Loucy (cell line): ENCODE data around the gene POLR3A.

Experiments used
- H2AFZ ChIP-seq: fragments of 200-600 bp; sonication (generic); 2 replicates; pipeline ENCODE4 v1.6.0; 2016; ENCODE audit warnings: antibody characterized with exemption, mild to moderate bottlenecking, low read length, moderate library complexity
- H3F3A ChIP-seq: fragments of 200-600 bp; 2 replicates; pipeline ENCODE4 v1.6.0; 2016; ENCODE audit warnings: antibody characterized with exemption, low read depth, mild to moderate bottlenecking
- H3K27me3 ChIP-seq: fragments of 200-600 bp; sonication (generic); 2 replicates; pipeline ENCODE4 v1.6.1; 2014; ENCODE audit warnings: low read length, mild to moderate bottlenecking; ENCODE audit not compliant: insufficient read depth, poor library complexity, severe bottlenecking
- H3K36me3 ChIP-seq: fragments of 200-600 bp; sonication (generic); 2 replicates; pipeline ENCODE4 v1.6.1; 2016; ENCODE audit warnings: low read length; ENCODE audit not compliant: insufficient read depth
- H3K4me1 ChIP-seq: fragments of 200-600 bp; sonication (generic); 2 replicates; pipeline ENCODE4 v1.5.1; 2014; ENCODE audit warnings: low read length, mild to moderate bottlenecking; ENCODE audit not compliant: insufficient read depth, poor library complexity, severe bottlenecking
- H3K4me2 ChIP-seq: fragments of 200-600 bp; sonication (generic); 2 replicates; pipeline ENCODE4 v1.6.0; 2014; ENCODE audit warnings: antibody characterized with exemption, low read length, low read depth, mild to moderate bottlenecking; ENCODE audit not compliant: poor library complexity, severe bottlenecking
- H3K4me3 ChIP-seq: fragments of 200-600 bp; sonication (generic); 2 replicates; pipeline ENCODE4 v1.5.1; 2014; ENCODE audit warnings: low read length, mild to moderate bottlenecking, mixed read lengths; ENCODE audit not compliant: poor library complexity, severe bottlenecking
- H3K79me2 ChIP-seq: fragments of 200-600 bp; sonication (generic); 2 replicates; pipeline ENCODE4 v1.6.1; 2014; ENCODE audit warnings: low read length; ENCODE audit not compliant: insufficient read depth
- H3K9ac ChIP-seq: fragments of 200-600 bp; sonication (generic); 2 replicates; pipeline ENCODE4 v1.6.0; 2014; ENCODE audit warnings: mild to moderate bottlenecking, low read depth, low read length, moderate library complexity; ENCODE audit not compliant: poor library complexity, severe bottlenecking
- H3K9me2 ChIP-seq: fragments of 200-600 bp; sonication (generic); replicated peaks from 2 replicates; pipeline ENCODE4 v1.6.1; 2016; ENCODE audit warnings: low read depth, low read length, mixed read lengths
- H3K9me3 ChIP-seq: fragments of 200-600 bp; sonication (generic); 2 replicates; pipeline ENCODE4 v1.6.1; 2014; ENCODE audit warnings: mild to moderate bottlenecking, antibody characterized with exemption, low read length, low read depth; ENCODE audit not compliant: insufficient read depth
- H4K20me1 ChIP-seq: fragments of 200-600 bp; sonication (generic); 2 replicates; pipeline ENCODE4 v1.6.0; 2014; ENCODE audit warnings: antibody characterized with exemption, low read length, mild to moderate bottlenecking; ENCODE audit not compliant: insufficient read depth, poor library complexity, severe bottlenecking
- EZH2phosphoT487 ChIP-seq: fragments of 200-600 bp; IDR thresholded peaks from 2 replicates; pipeline ENCODE4 v1.6.1; 2018; ENCODE audit warnings: antibody characterized with exemption, mild to moderate bottlenecking, moderate library complexity, borderline replicate concordance
- TF ChIP-seq, protein P1 (sequence below): fragments of 200-600 bp; sonication (generic); conservative IDR thresholded peaks from 2 replicates; pipeline ENCODE4 v1.5.1; 2014; ENCODE audit warnings: mild to moderate bottlenecking, antibody characterized with exemption, low read length

POLR3A gene

GRCh38 chr10:78046711-78047269 lies 17.5 kb upstream of the POLR3A start:
- no peak overlapping the region for H3K4me2 ChIP-seq
- H4K20me1 ChIP-seq: peaks cover 9% of the 10 kb centered on the region
- H3K36me3 ChIP-seq: peaks cover 14% of the 10 kb centered on the region; the same call in 1 of the 2 replicates
- H3K79me2 ChIP-seq: peaks cover 6% of the 10 kb centered on the region; the same call in 1 of the 2 replicates
- no peaks in the 10 kb centered on the region for H3K9me2 ChIP-seq
- peaks cover 6% of the 10 kb centered on the region for H3K4me1 ChIP-seq
- H3F3A ChIP-seq: peaks cover 9% of the 10 kb centered on the region; the same call in 1 of the 2 replicates
- TF ChIP-seq, protein P1, sequence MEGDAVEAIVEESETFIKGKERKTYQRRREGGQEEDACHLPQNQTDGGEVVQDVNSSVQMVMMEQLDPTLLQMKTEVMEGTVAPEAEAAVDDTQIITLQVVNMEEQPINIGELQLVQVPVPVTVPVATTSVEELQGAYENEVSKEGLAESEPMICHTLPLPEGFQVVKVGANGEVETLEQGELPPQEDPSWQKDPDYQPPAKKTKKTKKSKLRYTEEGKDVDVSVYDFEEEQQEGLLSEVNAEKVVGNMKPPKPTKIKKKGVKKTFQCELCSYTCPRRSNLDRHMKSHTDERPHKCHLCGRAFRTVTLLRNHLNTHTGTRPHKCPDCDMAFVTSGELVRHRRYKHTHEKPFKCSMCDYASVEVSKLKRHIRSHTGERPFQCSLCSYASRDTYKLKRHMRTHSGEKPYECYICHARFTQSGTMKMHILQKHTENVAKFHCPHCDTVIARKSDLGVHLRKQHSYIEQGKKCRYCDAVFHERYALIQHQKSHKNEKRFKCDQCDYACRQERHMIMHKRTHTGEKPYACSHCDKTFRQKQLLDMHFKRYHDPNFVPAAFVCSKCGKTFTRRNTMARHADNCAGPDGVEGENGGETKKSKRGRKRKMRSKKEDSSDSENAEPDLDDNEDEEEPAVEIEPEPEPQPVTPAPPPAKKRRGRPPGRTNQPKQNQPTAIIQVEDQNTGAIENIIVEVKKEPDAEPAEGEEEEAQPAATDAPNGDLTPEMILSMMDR: no peak
- no peak for TF ChIP-seq EZH2phosphoT487
- H3K9me3 ChIP-seq: no peaks in the 10 kb centered on the region
- no peak overlapping the region for H3K9ac ChIP-seq
- H3K4me3 ChIP-seq: no peak overlapping the region
- no peak overlapping the region for H2AFZ ChIP-seq
- no peaks in the 10 kb centered on the region for H3K27me3 ChIP-seq

- H3K9ac ChIP-seq: no peak overlapping the region
- H3K9me2 ChIP-seq: no peaks in the 10 kb centered on the region
- no peaks in the 10 kb centered on the region for H3K27me3 ChIP-seq
- peaks cover 15% of the 10 kb centered on the region for H3K4me1 ChIP-seq
- no peak for TF ChIP-seq EZH2phosphoT487
- TF ChIP-seq, protein P1: no peak
- H2AFZ ChIP-seq: no peak overlapping the region
- peaks cover 18% of the 10 kb centered on the region for H4K20me1 ChIP-seq
- H3K36me3 ChIP-seq: peaks cover 24% of the 10 kb centered on the region; the same call in 1 of the 2 replicates
- H3K4me2 ChIP-seq: no peak overlapping the region
- H3F3A ChIP-seq: peaks cover 15% of the 10 kb centered on the region; the same call in 1 of the 2 replicates
- no peaks in the 10 kb centered on the region for H3K9me3 ChIP-seq
- no peak overlapping the region for H3K4me3 ChIP-seq
- H3K79me2 ChIP-seq: peaks cover 16% of the 10 kb centered on the region
Observed at GRCh38 chr10:78045856-78046255, 16.5 kb upstream of the POLR3A start.

GRCh38 chr10:78045237-78045636 lies 15.9 kb upstream of the POLR3A start:
- no peak overlapping the region for H2AFZ ChIP-seq
- no peaks in the 10 kb centered on the region for H3K9me3 ChIP-seq
- peaks cover 15% of the 10 kb centered on the region; the same call in 1 of the 2 replicates for H3F3A ChIP-seq
- H3K4me2 ChIP-seq: no peak overlapping the region
- H3K27me3 ChIP-seq: no peaks in the 10 kb centered on the region
- peaks cover 22% of the 10 kb centered on the region for H3K79me2 ChIP-seq
- TF ChIP-seq EZH2phosphoT487: no peak
- TF ChIP-seq, protein P1: no peak
- H4K20me1 ChIP-seq: peaks cover 24% of the 10 kb centered on the region
- no peak overlapping the region for H3K4me3 ChIP-seq
- no peaks in the 10 kb centered on the region for H3K9me2 ChIP-seq
- peaks cover 20% of the 10 kb centered on the region for H3K4me1 ChIP-seq
- peaks cover 30% of the 10 kb centered on the region; the same call in 1 of the 2 replicates for H3K36me3 ChIP-seq
- no peak overlapping the region for H3K9ac ChIP-seq
